Measurements from ENCODE around the gene DISC1.

GRCh38 chr1:231887166-231887565 lies 260.6 kb downstream of the DISC1 start:
- no peak for TF ChIP-seq CTCF (IDR thresholded peaks at IDR 0.05)
- no peak for TF ChIP-seq POLR2AphosphoS5 (IDR thresholded peaks at IDR 0.05)
- no peak for TF ChIP-seq POLR2A (IDR thresholded peaks at IDR 0.05)
- TF ChIP-seq EP300 (IDR thresholded peaks at IDR 0.05): no peak
